CD4-positive, alpha-beta T cell treated with Interleukin-6 at 100 ng/mL for 8 hours (primary cell): ENCODE results near the gene KCNH3.

ENCODE experiments used
- DNase-seq: peaks from one replicate; pipeline ENCODE4 v3.0.0-alpha.2; 2020; ENCODE audit warnings: mixed read lengths, low spot score

The KCNH3 gene

DNA sequence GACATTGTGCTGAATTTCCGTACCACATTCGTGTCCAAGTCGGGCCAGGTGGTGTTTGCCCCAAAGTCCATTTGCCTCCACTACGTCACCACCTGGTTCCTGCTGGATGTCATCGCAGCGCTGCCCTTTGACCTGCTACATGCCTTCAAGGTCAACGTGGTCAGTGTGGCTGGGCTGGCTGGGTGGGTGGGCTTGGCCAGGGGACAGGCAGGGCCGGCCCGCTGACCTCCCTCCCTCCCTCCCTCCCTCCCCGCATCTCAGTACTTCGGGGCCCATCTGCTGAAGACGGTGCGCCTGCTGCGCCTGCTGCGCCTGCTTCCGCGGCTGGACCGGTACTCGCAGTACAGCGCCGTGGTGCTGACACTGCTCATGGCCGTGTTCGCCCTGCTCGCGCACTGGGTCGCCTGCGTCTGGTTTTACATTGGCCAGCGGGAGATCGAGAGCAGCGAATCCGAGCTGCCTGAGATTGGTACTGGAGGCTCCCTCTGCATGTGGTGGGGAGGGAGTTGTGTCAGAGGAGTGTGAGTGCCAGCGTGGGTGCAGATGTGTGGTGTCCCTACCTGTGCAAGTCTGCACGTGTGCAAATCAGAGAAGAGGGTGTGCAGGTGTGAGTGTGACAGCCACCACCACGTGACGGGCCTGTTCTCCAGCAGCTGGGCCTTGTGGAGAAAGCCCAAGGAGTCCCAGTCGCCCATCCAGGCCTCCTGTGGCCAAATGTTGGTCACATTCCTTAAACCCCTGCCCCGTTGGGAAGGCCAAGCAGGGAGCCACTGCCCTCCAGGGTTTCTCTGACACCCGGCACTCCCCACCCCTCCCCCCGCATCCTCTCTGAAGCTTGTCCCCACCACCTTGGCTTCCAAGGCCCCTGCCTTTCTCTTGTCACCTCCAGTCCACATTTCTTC is 5.3 kb downstream of the KCNH3 start:
- no peak for DNase-seq

DNA sequence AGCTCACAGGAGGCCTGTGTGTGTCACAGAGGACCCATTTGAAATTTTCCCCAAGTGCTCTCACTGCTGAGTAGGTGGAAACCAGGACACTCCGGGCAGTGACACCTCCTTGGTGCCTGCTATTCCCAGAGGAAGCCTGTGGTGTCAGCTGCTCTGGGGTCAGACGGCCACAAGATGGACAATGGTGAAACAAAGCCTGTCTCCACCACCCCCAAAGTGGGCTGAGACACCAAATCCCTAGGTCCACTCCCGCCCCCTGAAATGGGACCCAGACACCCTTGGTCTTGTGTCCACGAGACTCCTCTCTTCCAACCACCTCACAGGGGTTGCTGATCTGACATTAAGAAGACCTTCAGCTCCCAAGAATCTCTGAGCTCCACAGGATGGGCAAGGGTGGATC is 7.0 kb downstream of the KCNH3 start:
- DNase-seq, result no peak

DNA sequence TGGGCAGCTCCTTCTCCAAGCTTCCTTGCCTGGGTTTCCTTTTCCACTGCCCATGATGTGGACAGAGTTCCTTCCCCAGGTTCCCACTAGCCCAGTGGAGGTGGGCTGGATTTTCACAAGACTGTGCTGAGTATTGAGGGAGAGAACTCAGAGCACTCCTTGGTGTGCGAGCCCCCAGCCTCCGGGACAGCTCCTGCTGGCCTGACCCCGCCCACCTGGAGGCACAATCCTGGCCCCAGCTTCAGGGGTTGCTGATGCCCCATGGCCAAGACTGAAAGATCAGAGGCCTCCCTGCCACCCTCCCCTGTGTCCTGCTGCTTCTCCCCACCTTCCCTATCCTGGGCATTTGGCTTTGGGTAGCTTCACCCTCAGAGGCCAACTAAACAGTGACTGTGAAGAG is 7.7 kb downstream of the KCNH3 start:
- no peak for DNase-seq

DNA sequence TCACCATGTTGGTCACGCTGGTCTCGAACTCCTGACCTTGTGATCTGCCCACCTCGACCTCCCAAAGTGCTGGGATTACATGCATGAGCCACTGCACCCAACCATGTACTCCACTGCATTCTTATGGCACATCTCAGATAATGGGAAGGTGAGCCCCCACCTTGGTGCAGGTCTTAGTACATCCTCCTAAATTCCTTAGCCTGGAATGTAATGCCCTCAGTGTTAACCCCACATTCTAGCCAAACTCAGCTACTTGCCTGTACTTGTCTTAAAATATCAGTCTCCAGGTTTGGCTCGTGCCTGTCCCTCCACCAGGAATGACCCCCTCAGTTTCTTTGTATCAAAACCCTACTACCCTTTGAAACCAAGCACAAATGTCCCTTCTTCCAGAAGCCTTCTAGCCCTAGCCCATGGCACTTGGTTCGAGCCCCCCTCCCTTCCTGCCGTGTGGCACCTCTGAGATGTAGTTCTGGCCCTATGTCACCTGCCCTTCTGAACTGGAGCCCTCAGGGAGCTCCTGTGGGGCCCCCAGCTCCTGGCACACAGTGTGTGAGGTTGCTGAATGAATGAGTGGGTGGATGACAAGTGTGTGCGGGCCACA is 8.4 kb downstream of the KCNH3 start:
- DNase-seq, result no peak

DNA sequence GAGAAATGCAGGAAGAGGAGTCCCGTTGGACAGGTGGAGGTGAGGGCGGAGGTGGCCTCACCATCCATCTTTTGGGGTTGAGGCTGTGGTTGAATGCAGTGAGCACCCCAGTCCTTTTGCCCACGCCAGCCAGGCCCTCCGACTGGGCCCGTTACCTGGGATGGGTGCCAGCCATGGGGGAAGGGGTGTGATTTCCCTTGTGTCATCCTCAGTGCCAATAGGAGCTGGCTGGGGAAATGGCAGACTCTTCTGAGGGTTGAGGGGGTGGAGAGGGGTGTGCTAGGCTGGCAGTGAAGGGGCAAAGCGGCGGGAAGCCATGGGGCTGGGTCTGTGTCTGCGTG is 9.6 kb downstream of the KCNH3 start:
- no peak for DNase-seq

DNA sequence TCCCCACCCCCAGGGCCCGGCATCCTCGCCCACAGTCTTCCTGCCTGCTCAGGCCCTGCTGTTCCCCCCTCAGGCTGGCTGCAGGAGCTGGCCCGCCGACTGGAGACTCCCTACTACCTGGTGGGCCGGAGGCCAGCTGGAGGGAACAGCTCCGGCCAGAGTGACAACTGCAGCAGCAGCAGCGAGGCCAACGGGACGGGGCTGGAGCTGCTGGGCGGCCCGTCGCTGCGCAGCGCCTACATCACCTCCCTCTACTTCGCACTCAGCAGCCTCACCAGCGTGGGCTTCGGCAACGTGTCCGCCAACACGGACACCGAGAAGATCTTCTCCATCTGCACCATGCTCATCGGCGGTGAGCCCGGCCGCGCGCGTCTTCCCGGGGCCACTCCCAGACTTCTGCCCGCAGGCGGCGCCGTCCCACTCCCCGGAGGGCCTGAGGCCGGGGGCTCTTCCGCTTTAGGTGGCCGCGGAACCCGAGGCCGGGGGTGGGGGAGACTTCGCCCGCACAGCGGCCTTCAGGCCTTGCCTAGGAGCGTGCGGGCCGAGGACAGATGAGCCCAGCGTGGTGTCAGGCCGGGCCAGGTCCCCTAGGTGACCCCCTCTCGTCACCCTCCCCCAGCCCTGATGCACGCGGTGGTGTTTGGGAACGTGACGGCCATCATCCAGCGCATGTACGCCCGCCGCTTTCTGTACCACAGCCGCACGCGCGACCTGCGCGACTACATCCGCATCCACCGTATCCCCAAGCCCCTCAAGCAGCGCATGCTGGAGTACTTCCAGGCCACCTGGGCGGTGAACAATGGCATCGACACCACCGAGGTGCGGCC is 10.2 kb downstream of the KCNH3 start:
- no peak for DNase-seq

GRCh38 chr12:49549735-49550692 is 11.2 kb downstream of the KCNH3 start:
- no peak for DNase-seq

- DNase-seq, result no peak
These were observed 11.9 kb downstream of the KCNH3 start for GRCh38 chr12:49550693-49551252.

DNA sequence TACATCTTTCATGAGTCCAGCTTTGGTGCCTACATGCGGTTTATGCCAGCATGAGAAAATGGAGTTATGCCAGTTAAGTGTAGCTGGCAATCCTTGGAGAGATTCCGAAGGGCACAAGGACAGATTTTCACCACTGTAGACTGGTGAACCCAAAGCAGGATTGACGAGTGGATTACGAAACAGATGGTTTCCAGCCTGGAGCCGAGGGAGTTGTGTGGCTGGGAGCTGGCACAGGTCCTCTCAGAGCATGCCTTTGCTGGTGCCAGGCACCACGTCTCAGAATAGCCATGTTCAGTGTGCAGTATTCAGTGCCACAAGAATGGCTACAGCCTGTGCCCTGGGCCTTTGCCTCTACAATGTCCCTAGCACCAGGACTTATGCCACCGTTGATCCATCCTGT is 13.2 kb downstream of the KCNH3 start:
- no peak for DNase-seq

DNA sequence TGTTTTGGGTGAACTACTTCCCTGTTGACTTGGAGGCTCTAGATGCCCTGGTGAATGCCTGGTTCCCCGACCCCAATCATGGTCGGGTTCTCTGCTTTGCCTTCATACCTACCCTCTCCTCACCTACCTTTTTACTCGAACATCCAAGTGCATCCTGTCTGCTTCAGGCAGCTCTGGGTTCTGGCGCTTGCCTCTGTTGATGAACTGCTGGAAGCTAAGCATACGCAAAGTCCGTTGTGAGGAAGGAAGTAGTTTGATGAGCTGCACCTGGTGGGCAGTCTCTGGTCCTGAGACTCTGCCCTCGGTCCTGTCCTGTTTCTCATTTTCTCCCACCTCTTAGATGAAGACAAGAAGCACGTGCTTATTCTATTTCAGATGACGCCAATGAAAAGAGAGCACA is 13.6 kb downstream of the KCNH3 start:
- no peak for DNase-seq

- no peak for DNase-seq
These were observed 14.1 kb downstream of the KCNH3 start for GRCh38 chr12:49552899-49553298.

GRCh38 chr12:49553512-49554088 is 14.8 kb downstream of the KCNH3 start:
- peak; percentile 53 for DNase-seq

- no peak for DNase-seq
These were observed 15.4 kb downstream of the KCNH3 start for GRCh38 chr12:49554266-49554665.

GRCh38 chr12:49555631-49556390 is 17.0 kb downstream of the KCNH3 start:
- DNase-seq, result no peak

- no peak for DNase-seq
These were observed 17.8 kb downstream of the KCNH3 start for GRCh38 chr12:49556391-49557186.

DNA sequence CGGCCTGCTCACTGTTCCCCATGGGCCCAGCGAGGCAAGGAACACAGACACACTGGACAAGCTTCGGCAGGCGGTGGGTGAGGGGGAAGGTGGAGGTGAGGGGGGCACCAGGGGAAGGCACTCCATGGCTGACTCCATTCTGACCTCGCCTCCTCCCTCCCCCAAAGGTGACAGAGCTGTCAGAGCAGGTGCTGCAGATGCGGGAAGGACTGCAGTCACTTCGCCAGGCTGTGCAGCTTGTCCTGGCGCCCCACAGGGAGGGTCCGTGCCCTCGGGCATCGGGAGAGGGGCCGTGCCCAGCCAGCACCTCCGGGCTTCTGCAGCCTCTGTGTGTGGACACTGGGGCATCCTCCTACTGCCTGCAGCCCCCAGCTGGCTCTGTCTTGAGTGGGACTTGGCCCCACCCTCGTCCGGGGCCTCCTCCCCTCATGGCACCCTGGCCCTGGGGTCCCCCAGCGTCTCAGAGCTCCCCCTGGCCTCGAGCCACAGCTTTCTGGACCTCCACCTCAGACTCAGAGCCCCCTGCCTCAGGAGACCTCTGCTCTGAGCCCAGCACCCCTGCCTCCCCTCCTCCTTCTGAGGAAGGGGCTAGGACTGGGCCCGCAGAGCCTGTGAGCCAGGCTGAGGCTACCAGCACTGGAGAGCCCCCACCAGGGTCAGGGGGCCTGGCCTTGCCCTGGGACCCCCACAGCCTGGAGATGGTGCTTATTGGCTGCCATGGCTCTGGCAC is 18.5 kb downstream of the KCNH3 start:
- no peak for DNase-seq

DNA sequence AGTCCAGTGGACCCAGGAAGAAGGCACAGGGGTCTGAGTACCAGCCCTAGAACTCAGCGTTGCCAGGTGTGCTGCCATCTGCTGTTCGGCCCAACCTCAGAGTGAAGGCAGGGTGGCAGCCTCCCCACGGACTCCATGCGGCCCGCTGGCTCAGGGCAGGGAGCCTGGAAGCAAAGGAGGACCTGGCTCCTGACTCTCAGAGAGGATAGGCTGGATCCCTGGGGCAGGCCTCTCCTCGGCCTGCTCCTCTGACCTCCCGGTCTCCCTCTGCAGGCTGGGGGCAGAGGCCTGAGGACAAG is 19.0 kb downstream of the KCNH3 start:
- no peak for DNase-seq

DNA sequence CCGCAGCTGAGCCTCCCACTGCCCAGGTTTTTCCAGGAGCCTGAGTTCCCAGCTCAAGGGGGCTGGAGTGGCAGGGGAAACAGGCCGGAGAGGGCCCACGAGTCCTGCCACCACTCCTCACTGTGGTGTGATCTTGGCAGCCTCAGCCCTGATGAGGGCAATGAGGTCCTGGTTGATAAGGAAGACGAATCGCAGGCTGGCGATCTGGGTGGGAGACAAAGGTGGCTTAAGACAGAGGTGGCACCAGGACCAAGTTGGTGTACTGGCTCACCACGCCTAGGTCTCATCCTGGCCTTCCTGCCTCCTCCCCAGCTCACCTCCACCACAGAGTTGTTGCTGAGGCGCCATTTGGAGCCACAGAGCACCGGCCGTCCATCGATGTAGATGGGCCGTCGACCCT is 19.7 kb downstream of the KCNH3 start:
- no peak for DNase-seq
